Fibroblast of mammary gland (primary cell): ENCODE measurements around the gene CRK.

ENCODE experiments used
- DNase-seq: peaks from one replicate; pipeline ENCODE4 v3.0.0-alpha.2; 2010; ENCODE audit warnings: low read depth
- H3K4me3 ChIP-seq: 2 replicates; pipeline ENCODE4 v1.5.1; 2011; ENCODE audit warnings: low read depth, mild to moderate bottlenecking, low read length, moderate library complexity; ENCODE audit not compliant: control insufficient read depth
- CTCF ChIP-seq: conservative IDR thresholded peaks from 2 replicates; pipeline ENCODE4 v1.5.1; 2011; ENCODE audit warnings: low read depth, low read length, inconsistent platforms; ENCODE audit not compliant: control insufficient read depth, insufficient read depth

The CRK gene

DNA sequence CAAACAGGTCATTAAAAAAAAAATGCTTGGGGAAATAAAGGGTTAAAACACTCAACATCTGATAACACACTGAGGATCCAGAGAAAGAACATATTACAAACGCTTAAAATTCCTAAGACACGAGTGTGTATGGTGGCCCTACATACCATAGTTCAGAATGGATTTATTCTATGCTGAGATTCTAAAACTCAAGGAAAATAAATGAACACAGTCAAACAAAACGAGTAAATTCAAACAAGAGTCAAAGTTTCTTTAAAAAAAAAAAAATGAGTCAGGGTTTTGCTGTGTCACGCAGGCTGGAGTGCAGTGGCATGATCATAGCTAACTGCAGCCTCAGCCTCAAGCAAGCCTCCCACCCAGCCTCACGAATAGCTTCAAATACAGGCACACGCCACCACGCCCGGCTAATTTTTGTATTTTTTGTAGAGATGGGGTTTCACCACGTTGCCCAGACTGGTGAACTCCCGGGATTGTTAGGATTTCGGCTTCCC is 17.4 kb downstream of the CRK start:
- no peak overlapping the region for H3K4me3 ChIP-seq
- DNase-seq, result peak; percentile 65
- TF ChIP-seq CTCF, result no peak

DNA sequence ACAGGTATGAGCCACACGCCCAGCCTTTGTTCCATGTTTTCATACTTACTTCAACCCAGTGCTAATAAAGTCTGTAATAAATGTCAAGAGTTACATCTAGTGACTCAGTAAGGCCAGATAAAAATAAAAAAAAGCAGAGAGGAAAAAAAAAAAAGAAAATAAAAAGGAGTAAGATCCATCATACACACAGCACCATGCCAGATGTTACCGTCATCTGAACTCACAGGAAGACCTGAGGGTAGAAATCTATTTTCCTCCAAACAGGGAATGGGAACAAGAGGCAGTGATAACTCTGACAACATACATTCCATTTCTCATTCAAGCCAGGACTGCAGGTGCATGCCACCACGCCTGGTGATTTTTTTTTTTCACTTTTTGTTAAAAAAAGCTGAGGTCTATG is 20.7 kb downstream of the CRK start:
- DNase-seq, result no peak
- no peak overlapping the region for H3K4me3 ChIP-seq
- TF ChIP-seq CTCF, result no peak

- TF ChIP-seq CTCF, result no peak
- DNase-seq, result no peak
- H3K4me3 ChIP-seq, result no peak overlapping the region
These were observed 21.9 kb downstream of the CRK start for GRCh38 chr17:1434150-1434549.

- no peak for DNase-seq
- no peak overlapping the region for H3K4me3 ChIP-seq
- no peak for TF ChIP-seq CTCF
These were observed 24.4 kb downstream of the CRK start for GRCh38 chr17:1431631-1432104.

DNA sequence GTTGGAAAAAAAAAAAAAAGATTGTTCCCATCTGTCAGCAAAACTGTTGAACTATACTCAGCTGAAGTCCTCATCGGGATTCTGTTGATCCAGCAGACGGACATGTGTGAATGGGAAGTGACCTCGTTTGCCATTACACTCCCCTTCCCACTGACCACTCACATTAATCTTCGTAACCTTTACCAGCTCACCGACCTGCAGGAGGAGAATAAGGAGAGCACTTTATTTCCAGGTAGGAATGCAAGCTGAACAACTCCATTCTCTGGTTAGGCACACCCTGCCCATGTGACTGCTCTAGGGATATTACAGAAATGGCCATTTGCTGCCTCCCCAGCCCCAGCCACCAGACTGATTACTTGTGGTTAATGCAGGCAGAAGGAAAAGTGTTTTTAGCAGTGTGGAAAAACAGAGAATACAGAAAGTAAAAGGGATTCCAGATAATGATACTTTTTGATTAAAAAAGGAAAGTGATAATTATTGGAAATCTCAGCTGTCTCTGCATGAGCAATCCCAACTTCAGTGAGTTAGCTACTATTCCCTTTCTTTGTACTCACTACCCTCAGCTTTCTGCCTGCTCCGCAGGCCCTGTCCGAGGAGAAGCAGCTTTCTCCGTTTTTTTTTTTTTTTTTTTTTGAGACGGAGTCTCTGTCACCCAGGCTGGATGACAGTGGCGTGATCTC is 32.4 kb downstream of the CRK start:
- DNase-seq, result no peak
- no peak overlapping the region for H3K4me3 ChIP-seq
- no peak for TF ChIP-seq CTCF

GRCh38 chr17:1422885-1423284 is 33.1 kb downstream of the CRK start:
- TF ChIP-seq CTCF, result no peak
- no peak overlapping the region for H3K4me3 ChIP-seq
- peak; percentile 98 for DNase-seq
